ENCODE measurements around the gene FAM20A.
"Not testable (repeated sequence)": the region's sequence is repeated elsewhere in the genome, so short reads cannot be mapped to it uniquely, and the experiment has no call there.

FAM20A gene

GRCh38 chr17:68564415-68565111 lies 36.6 kb downstream of the FAM20A start:
- no peak for DNase-seq

DNA sequence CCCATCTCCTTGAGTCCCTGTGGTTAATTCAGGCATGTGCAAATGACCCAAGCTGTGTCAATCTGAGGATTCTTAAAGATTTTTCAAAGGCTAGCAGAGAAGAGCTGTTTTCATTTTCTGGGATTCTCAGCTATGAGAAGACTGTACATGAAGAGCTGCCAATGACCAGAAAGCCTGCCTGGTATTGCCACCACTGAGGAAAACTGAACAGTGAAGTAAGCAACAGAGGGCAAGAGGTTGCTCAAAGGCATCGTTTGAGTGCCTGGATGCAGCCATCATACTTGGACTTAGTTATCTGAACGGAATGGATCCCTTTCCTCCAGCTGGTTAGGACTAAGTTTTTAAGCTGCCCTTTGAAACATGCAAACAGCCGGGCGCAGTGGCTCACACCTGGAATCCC lies 38.4 kb downstream of the FAM20A start:
- no peak for DNase-seq

DNA sequence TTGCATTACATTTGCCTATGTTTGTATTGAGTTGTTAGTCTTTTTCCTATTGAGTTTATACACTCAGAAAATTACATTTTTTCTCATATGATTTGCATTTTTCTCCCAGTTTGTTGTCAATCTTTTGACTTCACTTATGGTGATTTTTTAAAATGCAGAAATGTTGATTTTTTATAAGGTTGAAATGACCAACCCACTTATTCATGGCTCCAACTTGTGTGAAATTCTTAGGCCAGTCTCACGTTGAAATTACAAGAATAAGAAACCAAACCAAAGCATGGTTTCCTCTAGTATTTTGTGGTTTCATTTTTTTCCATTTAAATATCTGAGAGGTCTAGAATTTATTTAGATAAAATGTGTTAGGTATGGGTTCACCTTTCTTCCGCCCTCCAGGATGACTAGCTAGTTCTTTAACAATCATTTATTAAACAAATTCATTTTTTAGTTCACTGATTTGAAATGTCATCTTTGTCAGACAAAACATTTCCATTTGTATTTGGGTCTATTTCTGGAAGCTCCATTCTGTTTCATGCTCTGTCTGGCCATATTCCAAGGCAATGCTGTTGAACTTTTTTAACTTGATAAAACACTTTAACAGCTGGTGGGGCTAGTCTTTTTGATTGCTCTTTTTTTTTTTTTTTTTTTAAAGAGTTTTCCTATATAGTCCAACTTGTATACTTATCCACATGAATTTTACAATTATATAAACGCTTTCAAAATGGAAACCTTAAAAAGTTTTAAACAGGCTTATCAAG lies 40.0 kb downstream of the FAM20A start:
- no peak for DNase-seq

GRCh38 chr17:68559316-68559715 lies 41.9 kb downstream of the FAM20A start:
- no peak for DNase-seq

DNA sequence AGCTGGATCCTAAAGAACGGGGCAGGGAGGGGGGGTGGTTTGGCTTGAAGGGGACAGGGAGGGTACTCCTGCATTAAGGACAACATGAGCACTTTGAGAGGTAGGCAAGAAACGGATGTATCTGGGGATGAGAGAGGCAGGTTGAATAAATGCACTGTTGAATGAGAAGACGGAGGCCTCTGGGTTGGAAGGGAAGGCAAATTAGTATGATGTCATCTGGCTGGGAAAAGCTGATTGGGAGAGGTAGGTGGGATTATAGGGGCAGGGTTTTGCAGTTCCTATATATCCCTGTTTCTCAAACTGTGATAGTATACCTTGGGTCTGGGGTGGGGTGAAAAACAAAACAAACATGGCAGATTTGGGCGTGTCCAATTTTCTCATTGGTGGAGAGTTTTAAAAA lies 44.6 kb downstream of the FAM20A start:
- no peak for DNase-seq

DNA sequence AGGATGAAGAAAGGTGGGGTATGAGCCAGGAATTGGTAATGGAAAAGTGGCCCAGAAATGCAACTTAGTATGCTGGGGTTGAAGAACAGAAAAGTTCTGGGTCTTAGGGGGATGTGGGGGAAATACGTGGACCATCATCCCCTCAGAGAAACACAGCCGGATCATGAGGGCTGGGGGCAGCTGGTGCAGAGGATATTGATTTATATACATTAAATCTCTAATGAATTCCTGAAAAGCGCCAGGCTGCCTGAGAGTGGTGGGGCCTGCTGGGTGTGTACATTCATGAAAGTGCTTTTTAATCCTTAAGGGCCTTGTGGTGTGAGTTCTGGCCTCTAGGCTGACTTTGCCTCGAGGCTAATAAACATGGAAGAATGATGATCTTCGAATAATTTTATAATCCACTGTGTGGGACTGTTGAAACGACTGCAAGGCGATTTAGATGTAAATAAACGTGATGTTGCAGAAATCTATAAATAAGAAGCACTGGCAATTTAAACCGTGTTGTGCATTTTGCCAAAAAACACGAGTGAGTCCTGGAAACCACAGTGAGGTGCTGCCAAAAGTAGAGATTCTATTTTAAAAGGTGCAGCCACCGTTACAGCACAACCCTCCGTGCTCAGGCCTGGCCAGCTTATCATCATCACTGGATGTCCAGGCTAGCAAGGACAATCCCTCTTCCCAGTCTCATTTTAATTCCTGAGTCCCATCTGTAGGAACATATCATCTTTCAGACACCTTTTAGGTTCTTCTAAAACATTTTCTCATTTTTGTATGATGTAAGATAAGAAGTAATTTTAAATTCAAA lies 56.9 kb downstream of the FAM20A start:
- DNase-seq = no peak

- no peak for DNase-seq
Observed at GRCh38 chr17:68542698-68543463, 58.3 kb downstream of the FAM20A start.

GRCh38 chr17:68541816-68542215 lies 59.4 kb downstream of the FAM20A start:
- DNase-seq = no peak

DNA sequence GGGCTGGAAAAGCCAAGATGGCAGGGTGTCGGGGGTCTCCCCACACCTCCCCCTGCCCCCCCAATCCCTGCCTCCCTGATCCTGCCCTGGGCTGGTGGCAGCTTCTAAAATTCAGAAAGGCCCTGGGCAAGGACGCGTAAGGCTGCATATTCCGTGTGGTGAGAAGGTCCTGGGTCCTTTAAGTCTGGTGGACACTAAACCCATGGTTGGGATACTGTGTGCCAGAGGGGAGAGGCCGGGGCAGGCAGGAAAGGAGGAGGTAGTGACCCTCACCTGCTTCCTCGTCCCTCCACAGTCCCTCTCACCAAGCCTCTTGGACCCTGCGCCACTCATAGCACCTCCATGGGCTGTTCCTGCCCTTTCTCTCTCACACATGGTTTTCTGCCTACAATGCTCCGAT lies 60.2 kb downstream of the FAM20A start:
- DNase-seq = no peak

DNA sequence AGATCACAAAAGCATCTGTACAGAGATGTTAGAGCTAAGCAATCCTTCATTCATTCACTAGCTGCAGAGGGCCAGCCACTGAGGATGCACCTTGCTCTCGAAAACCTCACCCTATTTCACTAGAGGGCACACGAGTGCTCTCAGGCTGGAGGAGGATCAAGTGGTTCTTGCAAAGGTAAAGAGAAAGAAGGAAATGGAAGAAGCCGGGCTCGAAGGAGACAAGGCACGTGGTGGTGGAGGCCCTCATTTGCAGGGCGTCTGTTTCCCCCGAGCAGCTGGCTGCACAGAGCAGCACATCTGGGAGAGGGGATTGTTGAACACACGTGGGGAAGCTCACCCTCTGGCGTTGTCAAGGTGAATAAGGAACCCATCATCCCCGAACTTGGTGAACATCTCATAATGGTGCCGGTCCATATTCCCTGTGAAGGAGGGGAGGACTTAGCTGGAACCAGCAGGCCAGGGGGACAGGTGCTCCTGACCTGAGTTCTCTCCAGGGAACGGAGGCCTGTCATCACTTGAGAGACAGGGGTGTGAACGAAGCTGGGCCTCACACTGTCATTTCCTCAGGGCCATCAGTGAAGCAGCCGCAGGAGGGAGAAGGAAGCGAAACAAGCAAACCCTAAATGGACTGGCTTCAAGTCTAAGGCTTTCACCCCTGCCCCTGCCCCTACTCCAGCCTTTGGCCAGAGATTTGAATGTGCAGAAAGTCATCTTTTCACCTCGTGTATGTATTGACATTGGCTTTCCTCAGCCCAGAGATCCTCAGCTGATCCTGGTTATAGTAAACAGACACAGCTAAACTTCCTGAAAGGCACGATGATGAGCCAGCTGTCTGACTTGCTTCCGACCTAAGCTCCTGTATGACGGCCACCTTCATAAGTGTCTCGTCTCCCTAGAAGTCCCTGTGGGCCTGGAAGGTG lies 61.4 kb downstream of the FAM20A start:
- DNase-seq = peak; percentile 10

- no peak for DNase-seq
Observed at GRCh38 chr17:68535922-68536321, 65.2 kb downstream of the FAM20A start.

DNA sequence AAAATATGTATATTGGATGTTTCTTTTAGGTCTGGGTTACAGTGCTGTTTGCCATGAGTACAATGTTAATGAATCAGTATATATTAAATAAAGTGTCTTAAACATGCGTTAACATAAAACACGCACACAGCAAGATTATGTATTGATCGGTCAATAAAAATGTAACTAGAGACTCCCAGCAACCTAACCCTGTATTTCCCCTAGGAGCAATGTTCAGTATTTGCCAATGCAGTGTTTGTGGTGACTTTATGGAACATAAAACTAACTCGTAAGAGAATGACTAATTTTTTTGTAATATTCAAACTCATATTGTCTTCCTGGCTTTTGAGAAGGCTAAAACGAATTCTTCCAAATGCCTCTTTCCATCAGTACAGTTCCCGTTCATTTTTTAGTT lies 66.5 kb downstream of the FAM20A start:
- DNase-seq = no peak

DNA sequence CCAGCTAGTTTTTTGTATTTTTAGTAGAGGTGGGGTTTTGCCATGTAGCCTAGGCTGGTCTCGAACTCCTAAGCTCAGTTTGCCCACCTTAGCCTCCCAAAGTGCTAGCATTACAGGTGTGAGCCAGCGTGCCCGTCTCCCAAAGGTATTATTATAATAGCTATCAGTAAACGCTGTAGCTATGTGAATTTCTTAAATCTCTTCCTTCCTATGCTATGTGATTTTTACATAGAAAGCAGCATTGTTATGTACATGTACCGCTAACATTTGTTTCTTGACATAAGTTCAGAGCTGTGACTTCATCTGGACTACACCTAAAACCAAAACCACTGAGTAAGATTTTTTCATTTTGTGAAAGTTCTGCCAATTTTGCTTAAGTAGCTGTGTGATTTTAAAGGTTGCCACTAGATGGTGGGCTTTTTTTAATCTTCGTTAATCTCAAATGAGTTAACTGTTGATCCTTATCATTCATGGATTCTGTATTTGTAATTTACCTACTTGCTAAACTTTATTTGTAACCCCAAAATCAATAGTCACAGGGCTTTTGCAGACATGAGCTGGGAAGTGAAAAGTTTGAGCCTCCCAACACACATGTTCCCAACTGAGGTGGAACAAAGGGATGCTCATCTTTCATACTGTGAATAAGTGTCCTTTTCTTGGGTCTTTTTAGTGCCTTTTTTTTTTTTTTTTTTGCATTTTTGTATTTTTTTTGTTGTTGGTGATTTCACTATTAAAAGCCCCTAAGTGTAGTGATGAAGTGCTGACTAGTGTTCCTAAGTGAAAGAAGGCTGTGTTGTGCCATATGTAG lies 67.1 kb downstream of the FAM20A start:
- DNase-seq = peak; percentile 23

DNA sequence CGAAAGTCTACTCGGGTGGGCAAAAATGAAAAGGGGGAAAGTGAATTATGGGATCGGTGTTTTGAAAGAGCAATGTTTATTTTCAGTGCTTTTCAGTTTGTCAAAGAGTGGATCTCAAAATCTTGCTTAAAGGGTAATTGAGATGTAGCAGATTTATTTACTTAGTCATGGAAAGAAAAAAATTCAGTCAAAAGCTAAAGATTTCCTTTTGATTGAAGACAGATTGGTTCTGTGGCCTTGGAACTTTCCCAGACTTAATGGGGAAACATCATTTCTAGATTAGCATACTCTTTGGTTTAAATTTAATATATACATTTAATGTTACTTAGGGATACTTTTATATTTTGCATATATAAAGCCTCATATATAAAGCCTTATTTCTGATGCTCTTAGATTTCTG lies 68.3 kb downstream of the FAM20A start:
- no peak for DNase-seq

DNA sequence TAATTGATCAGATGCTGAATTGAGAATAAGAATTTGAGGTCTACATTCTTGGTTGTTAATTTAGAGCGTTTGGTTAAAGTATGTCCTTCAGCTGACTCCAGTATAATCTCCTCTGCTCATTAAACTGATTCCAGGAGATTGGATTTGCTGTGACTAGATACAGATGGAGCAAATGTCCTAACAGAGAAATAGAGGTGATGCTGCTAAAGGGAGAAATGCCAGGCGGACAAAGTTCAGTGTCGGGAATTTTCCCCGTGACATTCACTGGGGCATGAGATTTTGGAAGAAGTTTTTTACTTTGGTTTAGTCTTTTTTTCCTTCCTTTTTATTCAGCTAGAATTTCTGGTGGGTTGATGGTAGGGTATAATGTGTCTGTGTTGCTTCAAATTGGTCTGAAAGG lies 69.9 kb downstream of the FAM20A start:
- DNase-seq = no peak

GRCh38 chr17:68527314-68527713 lies 73.9 kb downstream of the FAM20A start:
- no peak for DNase-seq

GRCh38 chr17:68526548-68526947 lies 74.6 kb downstream of the FAM20A start:
- no peak for DNase-seq

GRCh38 chr17:68522266-68522665 lies 78.9 kb downstream of the FAM20A start:
- no peak for DNase-seq

- no peak for DNase-seq
Observed at GRCh38 chr17:68519911-68520310, 81.3 kb downstream of the FAM20A start.

- DNase-seq = not testable (repeated sequence)
Observed at GRCh38 chr17:68519051-68519450, 82.1 kb downstream of the FAM20A start.

Measured in EL (cell line).